Renal pelvis (tissue), 12 donors: ENCODE measurements around the gene TNS4. TPM values are rescaled to one million over a fixed set of nuclear protein-coding genes. Genes with fewer than 3 reads are reported as not detected.
A peak's percentile ranks its signal among the peaks of the same experiment; 100 is the strongest.
"Not testable (repeated sequence)": the region's sequence is repeated elsewhere in the genome, so short reads cannot be mapped to it uniquely, and the experiment has no call there.

ENCODE experiments used
- DNase-seq: peaks from one replicate; pipeline ENCODE4 v3.0.0-alpha.2; 2013
- long read RNA-seq, 16 experiments: transcript quantifications; one replicate each; lab custom pipeline, GENCODE V29; 2026
- polyA plus RNA-seq, 3 donors: library from polyadenylated mRNA; unstranded; fragments of 120-200 nt; gene quantifications; one replicate each; pipeline ENCODE4 v1.2.1, GENCODE V29; 2013; ENCODE audit not compliant: insufficient read length in 3 of 3

TNS4 gene
- polyA plus RNA-seq, result under 1 TPM in 2 of 3 donors, not detected in 1; 0.01 to 0.08 TPM
- long read RNA-seq, donor 1, result 0 reads
- long read RNA-seq, donor 2, result 0 reads
- long read RNA-seq, donor 3, result 0 reads
- long read RNA-seq, donor 4, result 0 reads
- long read RNA-seq, donor 5, result 0 reads
- long read RNA-seq, donor 6, result 0 reads
- long read RNA-seq, donor 7, result 0 reads
- long read RNA-seq, donor 8, result 0 reads
- long read RNA-seq, donor 9, result 0 reads
- long read RNA-seq, donor 10, result 0 reads
- long read RNA-seq, donor 11, result 0 reads
- long read RNA-seq, donor 12, result 0 reads
- long read RNA-seq, donor 13, result 0 reads
- long read RNA-seq, donor 14, result 0 reads
- long read RNA-seq, donor 15, result 0 reads
- long read RNA-seq, donor 16, result 0 reads

GRCh38 chr17:40501499-40501911 is at the start of gene TNS4:
Gene TNS4, minus strand, starts transcription at chr17:40501623. Its CDS starts 5,198 bp downstream, at chr17:40496425.
- no peak for DNase-seq

GRCh38 chr17:40550608-40551007 is 49.2 kb upstream of the TNS4 start:
- DNase-seq, result no peak

GRCh38 chr17:40548982-40549685 is 47.7 kb upstream of the TNS4 start:
- no peak for DNase-seq

GRCh38 chr17:40548491-40548981 is 47.1 kb upstream of the TNS4 start:
- DNase-seq, result no peak

GRCh38 chr17:40547785-40548478 is 46.5 kb upstream of the TNS4 start:
- no peak for DNase-seq

- no peak for DNase-seq
Observed at GRCh38 chr17:40547079-40547784, 45.8 kb upstream of the TNS4 start.

- not testable (repeated sequence) for DNase-seq
Observed at GRCh38 chr17:40546497-40546896, 45.1 kb upstream of the TNS4 start.

- no peak for DNase-seq
Observed at GRCh38 chr17:40545660-40546059, 44.2 kb upstream of the TNS4 start.

- DNase-seq, result peak; percentile 84
Observed at GRCh38 chr17:40542558-40543411, 41.4 kb upstream of the TNS4 start.

GRCh38 chr17:40541873-40542557 is 40.6 kb upstream of the TNS4 start:
- no peak for DNase-seq

GRCh38 chr17:40541060-40541872 is 39.8 kb upstream of the TNS4 start:
- no peak for DNase-seq

GRCh38 chr17:40540448-40540847 is 39.0 kb upstream of the TNS4 start:
- no peak for DNase-seq

GRCh38 chr17:40539711-40540411 is 38.4 kb upstream of the TNS4 start:
- no peak for DNase-seq

GRCh38 chr17:40538936-40539705 is 37.7 kb upstream of the TNS4 start:
- DNase-seq, result no peak

- DNase-seq, result no peak
Observed at GRCh38 chr17:40538019-40538935, 36.9 kb upstream of the TNS4 start.

- no peak for DNase-seq
Observed at GRCh38 chr17:40536295-40537171, 35.1 kb upstream of the TNS4 start.
